HG03378 (cell line): ENCODE results near the gene RAPGEF1.
A peak's percentile ranks its signal among the peaks of the same experiment; 100 is the strongest.
"Not testable (repeated sequence)": the region's sequence is repeated elsewhere in the genome, so short reads cannot be mapped to it uniquely, and the experiment has no call there.

Experiments used
- ATAC-seq: cut with Tn5 transposase; IDR thresholded peaks from one replicate; pipeline ENCODE4 v1.9.1; 2021; ENCODE audit warnings: mild to moderate bottlenecking, moderate library complexity; ENCODE audit not compliant: unreplicated experiment

Gene RAPGEF1

DNA sequence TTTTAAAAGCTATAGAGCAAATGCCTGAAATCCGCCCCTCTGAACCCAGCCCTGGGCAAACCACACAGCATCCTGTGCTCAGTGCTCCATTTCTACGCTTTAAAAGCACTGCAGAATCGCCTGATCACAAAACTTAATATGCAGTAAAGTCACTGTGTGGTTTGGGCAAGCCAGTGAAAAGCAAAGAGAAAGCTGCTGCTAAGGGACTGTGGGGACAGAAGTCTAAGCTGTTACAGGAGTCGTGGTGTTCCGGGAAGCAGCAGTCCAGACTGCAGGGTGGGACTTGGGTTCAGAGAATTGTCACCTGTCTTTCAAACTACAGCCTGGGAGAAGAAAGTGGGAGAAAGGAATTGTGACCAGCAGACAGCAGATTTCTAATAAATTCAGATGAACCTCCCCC is 8.2 kb downstream of the RAPGEF1 start:
- no peak for ATAC-seq

GRCh38 chr9:131731237-131731636 is 8.6 kb downstream of the RAPGEF1 start:
- no peak for ATAC-seq

GRCh38 chr9:131728961-131729360 is 10.9 kb downstream of the RAPGEF1 start:
- ATAC-seq, result no peak

GRCh38 chr9:131728546-131728910 is 11.3 kb downstream of the RAPGEF1 start:
- ATAC-seq, result no peak

DNA sequence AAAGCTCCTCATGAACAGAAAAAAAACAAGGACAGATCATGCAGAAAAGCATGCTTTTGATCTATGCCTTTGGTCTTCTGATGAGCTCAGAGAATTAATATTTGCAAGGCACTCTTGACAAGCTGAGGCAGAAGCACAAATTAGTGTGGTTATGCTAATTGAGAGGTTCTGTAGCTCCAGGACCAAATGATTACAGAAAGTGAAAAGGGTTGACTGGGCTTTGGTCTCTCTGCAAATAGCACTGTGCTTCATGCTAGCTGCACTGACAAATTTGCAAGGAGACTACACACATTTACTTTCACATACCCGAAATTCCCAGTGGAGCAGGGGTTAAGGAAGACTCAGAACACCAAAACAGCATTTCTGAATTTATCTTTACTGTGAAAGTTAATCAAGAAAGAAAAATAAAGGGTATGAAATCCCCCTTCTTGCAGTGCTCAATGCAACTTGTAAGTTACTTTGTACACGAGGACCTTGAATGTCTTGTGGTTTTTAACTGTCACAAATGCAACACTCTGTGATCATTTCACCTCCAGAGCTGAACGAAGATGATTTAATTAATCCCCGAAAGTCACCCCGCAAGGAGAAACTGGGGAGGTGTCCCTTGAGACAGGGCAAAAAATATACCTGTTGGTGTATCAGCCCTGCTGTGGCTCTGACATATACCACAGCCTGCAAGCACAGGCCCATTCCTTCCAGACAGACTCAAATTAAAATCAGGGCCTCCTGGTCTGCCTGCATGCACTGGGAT is 11.9 kb downstream of the RAPGEF1 start:
- no peak for ATAC-seq

DNA sequence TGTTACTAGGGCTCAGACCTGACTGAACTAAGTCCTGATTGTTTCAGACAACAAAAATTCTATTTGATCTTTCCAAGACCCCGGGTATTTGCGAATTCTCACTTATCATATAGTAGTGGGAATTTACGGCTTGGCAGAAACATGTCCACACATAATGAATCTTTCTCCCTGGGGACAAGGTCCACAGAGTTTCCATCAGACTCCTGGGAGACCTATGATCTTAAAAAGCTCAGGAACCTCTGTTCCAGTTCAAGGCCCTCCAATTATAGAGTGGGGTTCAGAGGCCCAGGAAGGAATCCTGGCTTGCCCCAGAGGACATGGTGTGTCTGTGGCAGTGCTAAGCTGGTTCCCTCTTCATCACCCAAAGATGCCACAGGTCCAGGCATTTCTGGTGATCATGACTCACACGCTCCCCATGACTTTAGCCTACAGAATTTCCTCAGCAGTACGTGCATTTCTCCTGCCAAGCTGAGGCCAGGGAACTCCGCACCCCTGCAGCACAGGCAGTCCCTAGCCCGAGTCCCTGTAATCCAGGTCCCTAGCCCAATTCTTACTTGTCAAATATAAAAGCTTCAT is 12.6 kb downstream of the RAPGEF1 start:
- ATAC-seq, result no peak

GRCh38 chr9:131724683-131725082 is 15.2 kb downstream of the RAPGEF1 start:
- no peak for ATAC-seq

DNA sequence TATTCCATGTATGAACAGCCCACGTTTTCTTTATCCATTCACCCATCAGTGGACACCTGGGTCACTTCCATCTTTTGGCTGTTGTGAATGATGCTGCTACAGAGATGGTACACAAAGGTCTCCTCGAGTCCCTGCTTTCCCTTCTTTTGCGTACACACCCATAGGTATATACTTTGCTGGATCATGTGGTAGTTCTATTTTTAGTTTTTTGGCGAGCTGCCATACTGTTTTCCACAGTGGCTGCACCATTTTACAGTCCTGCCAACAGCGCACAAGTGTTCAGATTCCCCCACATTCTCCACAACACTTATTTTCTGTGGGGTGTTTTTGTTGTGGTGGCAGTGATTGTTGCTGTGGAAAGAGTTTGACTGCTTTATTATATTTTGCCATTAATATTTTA is 16.2 kb downstream of the RAPGEF1 start:
- ATAC-seq, result no peak

- ATAC-seq, result no peak
Observed at GRCh38 chr9:131722255-131722654, 17.6 kb downstream of the RAPGEF1 start.

GRCh38 chr9:131721076-131721475 is 18.8 kb downstream of the RAPGEF1 start:
- no peak for ATAC-seq

- ATAC-seq, result no peak
Observed at GRCh38 chr9:131720330-131720729, 19.5 kb downstream of the RAPGEF1 start.

DNA sequence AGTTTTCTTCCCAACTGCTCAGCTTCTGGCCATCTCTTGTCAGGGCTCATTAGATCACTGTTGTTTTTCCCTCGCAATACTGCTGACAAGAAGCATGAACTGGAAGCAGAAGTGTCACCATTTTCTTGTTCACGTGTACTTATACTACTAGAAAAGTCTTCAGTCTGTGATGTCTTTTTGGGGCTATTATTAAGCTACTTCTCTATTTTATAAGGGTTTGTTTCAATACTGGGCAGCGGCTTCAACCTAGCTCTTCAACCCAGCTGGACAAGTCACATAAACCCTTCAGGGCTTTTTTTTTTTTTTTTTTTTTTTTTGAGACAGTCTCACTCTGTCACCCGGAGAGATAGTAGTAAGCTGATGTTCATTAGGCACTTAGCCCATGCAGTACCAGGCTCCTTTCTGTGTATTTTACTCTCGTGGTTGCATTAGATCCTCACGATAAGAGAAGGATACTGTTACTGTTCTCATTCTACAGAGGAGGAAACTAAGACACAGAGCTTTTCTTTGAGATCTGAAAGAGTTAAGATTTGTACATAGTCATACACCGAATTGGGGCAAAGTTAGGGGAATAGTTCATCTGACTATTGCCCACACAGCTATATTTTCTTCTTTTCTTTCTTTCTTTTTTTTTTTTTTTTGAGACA is 20.5 kb downstream of the RAPGEF1 start:
- ATAC-seq, result no peak

DNA sequence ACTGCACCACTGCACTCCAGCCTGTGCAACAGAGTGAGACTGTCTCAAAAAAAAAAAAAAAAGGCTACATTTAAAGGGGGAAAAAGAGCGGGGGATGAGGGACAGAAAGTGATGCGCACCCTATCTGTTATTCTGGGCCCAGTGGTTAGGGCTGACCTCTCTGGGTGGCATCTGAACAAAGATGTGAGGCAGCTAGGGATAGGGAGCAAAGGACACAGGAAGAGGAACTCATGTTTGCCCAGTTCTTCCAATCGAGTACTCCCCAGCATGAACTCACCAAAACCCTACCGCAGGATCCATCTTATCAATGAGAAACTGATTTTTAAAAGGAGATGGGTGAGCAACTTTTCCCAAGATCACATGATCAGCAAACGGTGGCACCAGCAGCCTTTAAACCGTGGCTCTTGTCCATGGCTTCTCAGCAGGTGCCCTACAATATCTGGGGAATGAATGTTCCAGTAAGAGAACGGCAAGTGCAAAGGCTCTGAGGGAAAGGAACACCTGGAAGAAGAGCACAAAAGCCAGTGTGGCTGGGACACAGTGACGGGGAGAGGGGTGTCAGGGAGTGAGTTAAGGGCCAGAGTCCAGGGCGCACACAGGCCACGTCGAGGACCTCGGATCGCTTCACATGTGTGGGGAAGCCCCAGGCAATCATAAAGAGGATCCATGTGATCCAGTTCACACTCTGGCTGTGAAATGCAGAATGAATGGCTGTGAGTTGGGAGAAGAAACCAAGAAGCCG is 22.0 kb downstream of the RAPGEF1 start:
- ATAC-seq, result no peak

GRCh38 chr9:131715906-131716305 is 24.0 kb downstream of the RAPGEF1 start:
- ATAC-seq, result no peak

DNA sequence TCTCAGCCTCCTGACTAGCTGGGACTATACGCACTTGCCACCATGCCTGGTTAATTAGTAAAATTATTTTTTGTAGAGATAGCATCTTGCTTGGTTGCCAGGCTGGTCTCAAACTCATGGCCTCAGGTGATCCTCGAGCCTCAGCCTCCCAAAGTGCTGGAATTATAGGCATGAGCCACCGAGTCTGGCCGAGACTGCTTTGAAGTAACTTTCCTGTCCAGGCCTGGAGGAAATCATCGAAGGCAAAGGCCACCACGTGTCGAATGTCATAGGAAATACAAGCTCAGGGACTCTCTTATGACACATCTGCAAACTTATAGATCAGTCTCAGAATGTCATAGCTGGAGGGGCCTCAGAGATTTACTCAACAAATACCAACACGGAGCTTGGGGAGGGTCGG is 25.1 kb downstream of the RAPGEF1 start:
- ATAC-seq, result no peak

DNA sequence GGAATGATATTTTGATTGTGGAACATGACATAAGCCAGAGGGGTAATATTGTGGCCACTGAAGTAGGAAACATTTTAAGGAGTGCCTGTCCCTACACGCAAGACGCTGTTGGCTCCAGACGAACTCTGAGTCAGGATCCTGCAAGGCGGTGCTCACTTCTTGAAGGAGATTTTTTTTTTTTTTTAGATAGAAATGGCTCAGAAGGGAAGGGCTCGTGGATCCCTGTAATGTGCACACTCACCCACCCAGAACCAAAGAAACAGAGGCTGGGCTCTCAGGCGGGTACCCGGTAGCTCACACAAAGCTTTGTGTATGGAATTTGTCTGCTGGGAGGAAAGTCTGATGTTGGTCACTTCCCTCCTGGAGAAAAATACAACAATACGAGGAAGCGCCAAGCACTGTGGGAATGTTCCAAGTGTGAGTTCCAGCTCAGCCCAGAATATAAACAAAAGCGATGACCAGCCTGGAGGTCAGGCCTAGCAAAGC is 25.7 kb downstream of the RAPGEF1 start:
- no peak for ATAC-seq

- ATAC-seq, result no peak
Observed at GRCh38 chr9:131713016-131713415, 26.9 kb downstream of the RAPGEF1 start.

DNA sequence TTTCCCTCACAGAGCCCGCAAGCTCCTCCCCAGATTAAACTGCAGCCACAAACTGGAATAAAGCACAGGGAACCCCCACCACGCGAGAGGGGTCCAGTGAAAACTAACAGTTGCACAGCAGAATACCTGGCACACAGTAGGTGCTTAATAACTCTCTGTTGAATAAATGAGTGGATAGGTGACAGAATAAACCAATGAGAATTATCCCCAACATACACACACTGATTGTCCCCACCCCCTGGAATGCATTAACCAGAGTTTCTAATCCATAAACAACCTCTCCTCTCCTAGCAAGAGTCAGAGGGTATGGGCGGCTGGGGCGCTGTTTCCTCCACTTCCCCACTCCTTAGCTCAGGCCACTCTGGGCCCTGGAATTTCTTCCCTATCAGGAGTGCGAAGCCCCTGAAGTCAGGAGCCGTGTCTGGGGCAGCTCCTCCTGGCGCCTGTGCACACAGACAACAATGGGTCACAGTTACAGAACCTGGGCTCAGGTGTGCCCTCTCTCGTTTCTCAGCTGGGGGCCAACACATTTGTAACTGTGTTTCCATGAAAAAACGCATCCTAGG is 27.6 kb downstream of the RAPGEF1 start:
- ATAC-seq, result no peak

DNA sequence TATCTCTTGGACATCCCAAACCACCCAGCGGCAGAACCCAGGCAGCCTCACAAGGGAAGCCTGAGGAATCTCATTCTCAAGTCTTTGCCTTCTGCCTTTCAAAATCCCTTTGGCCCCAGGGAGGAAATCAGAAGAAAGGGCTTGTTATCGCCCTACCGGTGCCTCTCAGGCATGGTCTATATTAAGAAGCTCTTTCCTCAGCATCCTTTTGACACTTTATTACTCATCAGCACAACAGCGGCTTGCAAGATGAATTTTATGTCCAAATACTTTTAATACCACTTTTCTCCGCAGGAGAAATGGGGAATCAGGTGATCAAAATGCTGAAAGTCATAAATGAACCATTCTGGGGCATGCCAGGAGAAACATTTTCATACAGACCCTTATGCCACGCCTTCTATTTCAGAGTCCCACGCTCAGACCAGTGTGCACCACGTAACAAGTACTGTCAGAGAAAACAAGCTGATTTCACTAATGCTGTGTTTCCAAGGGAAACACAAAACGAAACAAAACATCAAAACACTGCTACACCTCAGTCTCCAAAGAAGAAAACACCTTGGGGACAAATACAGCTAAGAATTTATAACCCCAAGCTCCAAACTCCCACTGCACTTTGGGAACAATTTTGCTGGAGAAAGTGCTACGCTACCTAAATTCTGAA is 30.0 kb downstream of the RAPGEF1 start:
- peak; percentile 57 for ATAC-seq

DNA sequence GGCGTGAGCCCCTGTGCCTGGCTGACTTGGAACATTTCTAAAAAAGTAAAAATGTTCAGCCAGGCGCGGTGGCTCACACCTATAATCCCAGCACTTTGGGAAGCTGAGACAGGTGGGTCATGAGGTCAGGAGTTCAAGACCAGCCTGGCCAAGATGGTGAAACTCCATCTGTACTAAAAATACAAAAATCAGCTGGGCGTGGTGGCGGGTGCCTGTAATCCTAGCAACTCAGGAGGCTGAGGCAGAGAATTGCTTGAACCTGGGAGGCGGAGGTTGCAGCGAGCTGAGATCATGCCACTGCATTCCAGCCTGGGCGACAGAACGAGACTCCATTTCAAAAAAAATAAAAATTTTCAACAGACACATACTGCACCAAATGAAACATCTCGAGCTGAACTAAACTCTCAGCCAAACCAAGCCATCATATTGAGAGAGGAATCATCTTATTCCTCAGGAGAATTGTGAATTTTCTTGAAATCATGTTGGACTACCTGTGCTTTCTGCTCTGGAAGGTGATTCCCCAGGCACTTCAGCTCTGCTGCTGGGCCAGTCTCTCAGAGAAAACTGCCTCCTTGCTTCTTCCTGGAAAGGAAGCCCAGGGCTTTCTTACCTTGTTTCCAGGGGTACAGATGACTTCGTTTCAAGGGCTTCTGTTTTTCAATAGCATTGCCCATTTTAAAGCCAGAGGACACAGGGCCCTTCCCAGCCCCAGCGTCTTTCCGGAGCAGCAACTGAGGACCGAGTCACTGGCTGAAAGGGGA is 30.7 kb downstream of the RAPGEF1 start:
- not testable (repeated sequence) for ATAC-seq
